GM23338 (cell line): Measurements from ENCODE around the gene SPZ1. TPM values are rescaled to one million over a fixed set of nuclear protein-coding genes. Genes with fewer than 3 reads are reported as not detected.

Experiments used
- ATAC-seq: fragments of 200-7000 bp; cut with Tn5 transposase; 3 replicates; pipeline ENCODE4 v1.9.1; 2020
- DNase-seq: peaks from one replicate; pipeline ENCODE4 v3.0.0-alpha.2; 2015; ENCODE audit warnings: low spot score
- H2AFZ ChIP-seq: fragments of 200-600 bp; sonication (generic); 2 replicates; pipeline ENCODE4 v1.8.0; 2016; ENCODE audit warnings: antibody characterized with exemption, mild to moderate bottlenecking, moderate library complexity
- H3F3A ChIP-seq: fragments of 200-600 bp; sonication (generic); replicated peaks from 2 replicates; pipeline ENCODE4 v1.8.0; 2017; ENCODE audit warnings: antibody characterized with exemption, mixed run types, low read depth
- H3K27ac ChIP-seq: fragments of 200-600 bp; sonication (generic); 2 replicates; pipeline ENCODE4 v1.6.1; 2016; ENCODE audit warnings: low read depth
- H3K27me3 ChIP-seq: fragments of 200-600 bp; sonication (generic); 2 replicates; pipeline ENCODE4 v1.8.0; 2016; ENCODE audit warnings: mild to moderate bottlenecking, mixed run types, moderate library complexity; ENCODE audit not compliant: insufficient read depth
- H3K36me3 ChIP-seq: fragments of 200-600 bp; sonication (generic); 2 replicates; pipeline ENCODE4 v1.8.0; 2016; ENCODE audit warnings: mild to moderate bottlenecking; ENCODE audit not compliant: insufficient read depth
- H3K4me1 ChIP-seq: fragments of 200-600 bp; sonication (generic); 2 replicates; pipeline ENCODE4 v1.8.0; 2016; ENCODE audit warnings: mild to moderate bottlenecking, moderate library complexity; ENCODE audit not compliant: insufficient read depth
- H3K4me2 ChIP-seq: fragments of 200-600 bp; sonication (generic); 2 replicates; pipeline ENCODE4 v1.7.1; 2017; ENCODE audit warnings: mixed run types
- H3K4me3 ChIP-seq: fragments of 200-600 bp; sonication (generic); 2 replicates; pipeline ENCODE4 v1.6.1; 2016; ENCODE audit warnings: mixed run types
- H3K79me2 ChIP-seq: fragments of 200-600 bp; sonication (generic); replicated peaks from 2 replicates; pipeline ENCODE4 v1.8.0; 2017; ENCODE audit warnings: mild to moderate bottlenecking; ENCODE audit not compliant: insufficient read depth
- H3K9me2 ChIP-seq: fragments of 200-600 bp; sonication (generic); 2 replicates; pipeline ENCODE4 v1.8.0; 2017; ENCODE audit not compliant: insufficient read depth
- H4K20me1 ChIP-seq: fragments of 200-600 bp; sonication (generic); replicated peaks from 2 replicates; pipeline ENCODE4 v1.8.0; 2017; ENCODE audit warnings: mild to moderate bottlenecking; ENCODE audit not compliant: insufficient read depth
- H3K27ac Mint-ChIP-seq: 2 replicates; pipeline ENCODE4 v1.8.0; 2020; ENCODE audit warnings: inconsistent platforms, mild to moderate bottlenecking, moderate library complexity, mixed read lengths
- H3K27me3 Mint-ChIP-seq: 3 replicates; pipeline ENCODE4 v1.8.0; 2022; ENCODE audit warnings: low read depth, mild to moderate bottlenecking, moderate library complexity, mixed read lengths, inconsistent platforms; ENCODE audit not compliant: insufficient read depth, poor library complexity
- H3K36me3 Mint-ChIP-seq: 3 replicates; pipeline ENCODE4 v1.8.0; 2021; ENCODE audit warnings: low read depth, mild to moderate bottlenecking, inconsistent platforms, moderate library complexity, mixed read lengths
- H3K4me1 Mint-ChIP-seq: 3 replicates; pipeline ENCODE4 v1.8.0; 2020; ENCODE audit warnings: mild to moderate bottlenecking, inconsistent platforms, mixed read lengths
- H3K4me3 Mint-ChIP-seq: 3 replicates; pipeline ENCODE4 v1.8.0; 2021; ENCODE audit warnings: moderate library complexity, mild to moderate bottlenecking, inconsistent platforms, mixed read lengths
- H3K9me3 Mint-ChIP-seq: 3 replicates; pipeline ENCODE4 v1.8.0; 2020; ENCODE audit warnings: moderate library complexity, mild to moderate bottlenecking, inconsistent platforms, mixed read lengths
- CREB1 ChIP-seq: fragments of 250-450 bp; sonication (Bioruptor Pico); IDR thresholded peaks from 2 replicates; pipeline ENCODE4 v1.5.0; 2020; ENCODE audit warnings: low read depth, mild to moderate bottlenecking, moderate library complexity
- CTCF ChIP-seq, 2 experiments: fragments of 200-600 bp in 1 of 2; sonication (generic) in 1 of 2; conservative IDR thresholded peaks; 2 replicates each; pipeline versions ENCODE4 v1.5.1 to v1.6.1; 2016 to 2017; ENCODE audit warnings: antibody characterized with exemption in 2 of 2, low read depth in 2 of 2, mild to moderate bottlenecking in 2 of 2, moderate library complexity in 1 of 2
- EZH2 ChIP-seq: fragments of 200-600 bp; sonication (generic); IDR thresholded peaks from one replicate; pipeline ENCODE4 v1.8.0; 2017; ENCODE audit warnings: antibody characterized with exemption, mild to moderate bottlenecking, low read depth; ENCODE audit not compliant: unreplicated experiment
- EZH2phosphoT487 ChIP-seq: fragments of 200-600 bp; sonication (generic); IDR thresholded peaks from one replicate; pipeline ENCODE4 v1.8.1; 2018; ENCODE audit warnings: antibody characterized with exemption; ENCODE audit not compliant: unreplicated experiment
- JUNB ChIP-seq: IDR thresholded peaks from one replicate; pipeline ENCODE4 v1.6.1; 2016; ENCODE audit warnings: antibody characterized with exemption; ENCODE audit not compliant: unreplicated experiment
- NANOG ChIP-seq: IDR thresholded peaks from 2 replicates; pipeline ENCODE4 v1.6.1; 2016; ENCODE audit warnings: antibody characterized with exemption, borderline replicate concordance
- POLR2AphosphoS5 ChIP-seq: IDR thresholded peaks from 2 replicates; pipeline ENCODE4 v1.6.1; 2016; ENCODE audit warnings: antibody characterized with exemption, low read depth
- REST ChIP-seq: IDR thresholded peaks from one replicate; pipeline ENCODE4 v1.6.1; 2018; ENCODE audit warnings: antibody characterized with exemption; ENCODE audit not compliant: unreplicated experiment
- STAT1 ChIP-seq: IDR thresholded peaks from one replicate; pipeline ENCODE4 v1.6.1; 2016; ENCODE audit warnings: antibody characterized with exemption; ENCODE audit not compliant: unreplicated experiment
- ZNF114 ChIP-seq: fragments of 250-450 bp; sonication (Bioruptor Pico); IDR thresholded peaks from 2 replicates; pipeline ENCODE4 v1.5.0; 2020; ENCODE audit warnings: mild to moderate bottlenecking, moderate library complexity
- ZNF331 ChIP-seq: fragments of 250-450 bp; sonication (Bioruptor Pico); IDR thresholded peaks from 2 replicates; pipeline ENCODE4 v1.5.0; 2020; ENCODE audit warnings: low read depth, mild to moderate bottlenecking, moderate library complexity
- polyA plus RNA-seq: library from polyadenylated mRNA; unstranded; fragments of >200 nt; fragmentation: Nextera tagmentation; extraction: Ambion mirVana; gene quantifications from 2 replicates; pipeline ENCODE4 v1.2.1, GENCODE V29; 2016
- total RNA-seq: library from RNA; depleted of rRNA; stranded (reverse); fragments of >200 nt; shearing (Covaris generic); gene quantifications from 2 replicates; pipeline ENCODE4 v1.2.3, GENCODE V29; 2014
- TF ChIP-seq, protein P1 (sequence below): fragments of 250-450 bp; sonication (Bioruptor Pico); IDR thresholded peaks from 2 replicates; pipeline ENCODE4 v1.5.0; 2020; ENCODE audit warnings: mild to moderate bottlenecking, moderate library complexity
- TF ChIP-seq, protein P2 (sequence below): IDR thresholded peaks from 2 replicates; pipeline ENCODE4 v1.6.1; 2016; ENCODE audit warnings: antibody characterized with exemption

Gene SPZ1
- total and polyA plus RNA-seq, 2 experiments from 2014 or later = not detected

- ATAC-seq (no peak), DNase-seq (no peak)
- H3K79me2 ChIP-seq = no peaks in the 10 kb centered on the region
- H3K9me3 Mint-ChIP-seq = no peaks in the 10 kb centered on the region
- H3K27ac ChIP-seq = no peak overlapping the region
- TF ChIP-seq ZNF114 (CRISPR knock-in tag) = no peak
- no peak for TF ChIP-seq EZH2phosphoT487
- TF ChIP-seq, protein P1, sequence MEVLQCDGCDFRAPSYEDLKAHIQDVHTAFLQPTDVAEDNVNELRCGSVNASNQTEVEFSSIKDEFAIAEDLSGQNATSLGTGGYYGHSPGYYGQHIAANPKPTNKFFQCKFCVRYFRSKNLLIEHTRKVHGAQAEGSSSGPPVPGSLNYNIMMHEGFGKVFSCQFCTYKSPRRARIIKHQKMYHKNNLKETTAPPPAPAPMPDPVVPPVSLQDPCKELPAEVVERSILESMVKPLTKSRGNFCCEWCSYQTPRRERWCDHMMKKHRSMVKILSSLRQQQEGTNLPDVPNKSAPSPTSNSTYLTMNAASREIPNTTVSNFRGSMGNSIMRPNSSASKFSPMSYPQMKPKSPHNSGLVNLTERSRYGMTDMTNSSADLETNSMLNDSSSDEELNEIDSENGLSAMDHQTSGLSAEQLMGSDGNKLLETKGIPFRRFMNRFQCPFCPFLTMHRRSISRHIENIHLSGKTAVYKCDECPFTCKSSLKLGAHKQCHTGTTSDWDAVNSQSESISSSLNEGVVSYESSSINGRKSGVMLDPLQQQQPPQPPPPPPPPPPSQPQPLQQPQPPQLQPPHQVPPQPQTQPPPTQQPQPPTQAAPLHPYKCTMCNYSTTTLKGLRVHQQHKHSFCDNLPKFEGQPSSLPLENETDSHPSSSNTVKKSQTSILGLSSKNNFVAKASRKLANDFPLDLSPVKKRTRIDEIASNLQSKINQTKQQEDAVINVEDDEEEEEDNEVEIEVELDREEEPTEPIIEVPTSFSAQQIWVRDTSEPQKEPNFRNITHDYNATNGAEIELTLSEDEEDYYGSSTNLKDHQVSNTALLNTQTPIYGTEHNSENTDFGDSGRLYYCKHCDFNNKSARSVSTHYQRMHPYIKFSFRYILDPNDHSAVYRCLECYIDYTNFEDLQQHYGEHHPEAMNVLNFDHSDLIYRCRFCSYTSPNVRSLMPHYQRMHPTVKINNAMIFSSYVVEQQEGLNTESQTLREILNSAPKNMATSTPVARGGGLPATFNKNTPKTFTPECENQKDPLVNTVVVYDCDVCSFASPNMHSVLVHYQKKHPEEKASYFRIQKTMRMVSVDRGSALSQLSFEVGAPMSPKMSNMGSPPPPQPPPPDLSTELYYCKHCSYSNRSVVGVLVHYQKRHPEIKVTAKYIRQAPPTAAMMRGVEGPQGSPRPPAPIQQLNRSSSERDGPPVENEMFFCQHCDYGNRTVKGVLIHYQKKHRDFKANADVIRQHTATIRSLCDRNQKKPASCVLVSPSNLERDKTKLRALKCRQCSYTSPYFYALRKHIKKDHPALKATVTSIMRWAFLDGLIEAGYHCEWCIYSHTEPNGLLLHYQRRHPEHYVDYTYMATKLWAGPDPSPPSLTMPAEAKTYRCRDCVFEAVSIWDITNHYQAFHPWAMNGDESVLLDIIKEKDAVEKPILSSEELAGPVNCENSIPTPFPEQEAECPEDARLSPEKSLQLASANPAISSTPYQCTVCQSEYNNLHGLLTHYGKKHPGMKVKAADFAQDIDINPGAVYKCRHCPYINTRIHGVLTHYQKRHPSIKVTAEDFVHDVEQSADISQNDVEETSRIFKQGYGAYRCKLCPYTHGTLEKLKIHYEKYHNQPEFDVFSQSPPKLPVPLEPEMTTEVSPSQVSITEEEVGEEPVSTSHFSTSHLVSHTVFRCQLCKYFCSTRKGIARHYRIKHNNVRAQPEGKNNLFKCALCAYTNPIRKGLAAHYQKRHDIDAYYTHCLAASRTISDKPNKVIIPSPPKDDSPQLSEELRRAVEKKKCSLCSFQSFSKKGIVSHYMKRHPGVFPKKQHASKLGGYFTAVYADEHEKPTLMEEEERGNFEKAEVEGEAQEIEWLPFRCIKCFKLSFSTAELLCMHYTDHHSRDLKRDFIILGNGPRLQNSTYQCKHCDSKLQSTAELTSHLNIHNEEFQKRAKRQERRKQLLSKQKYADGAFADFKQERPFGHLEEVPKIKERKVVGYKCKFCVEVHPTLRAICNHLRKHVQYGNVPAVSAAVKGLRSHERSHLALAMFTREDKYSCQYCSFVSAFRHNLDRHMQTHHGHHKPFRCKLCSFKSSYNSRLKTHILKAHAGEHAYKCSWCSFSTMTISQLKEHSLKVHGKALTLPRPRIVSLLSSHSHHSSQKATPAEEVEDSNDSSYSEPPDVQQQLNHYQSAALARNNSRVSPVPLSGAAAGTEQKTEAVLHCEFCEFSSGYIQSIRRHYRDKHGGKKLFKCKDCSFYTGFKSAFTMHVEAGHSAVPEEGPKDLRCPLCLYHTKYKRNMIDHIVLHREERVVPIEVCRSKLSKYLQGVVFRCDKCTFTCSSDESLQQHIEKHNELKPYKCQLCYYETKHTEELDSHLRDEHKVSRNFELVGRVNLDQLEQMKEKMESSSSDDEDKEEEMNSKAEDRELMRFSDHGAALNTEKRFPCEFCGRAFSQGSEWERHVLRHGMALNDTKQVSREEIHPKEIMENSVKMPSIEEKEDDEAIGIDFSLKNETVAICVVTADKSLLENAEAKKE (CRISPR knock-in tag) = no peak
- TF ChIP-seq REST = no peak
- no peak for TF ChIP-seq NANOG
- TF ChIP-seq CTCF (conservative IDR thresholded peaks at IDR 0.05; ENCODE audit: low read depth in 2 of 2) = no peak
- TF ChIP-seq EZH2 = no peak
- TF ChIP-seq JUNB = no peak
- TF ChIP-seq ZNF331 (CRISPR knock-in tag) = no peak
- no peak for TF ChIP-seq POLR2AphosphoS5
- TF ChIP-seq, protein P2, sequence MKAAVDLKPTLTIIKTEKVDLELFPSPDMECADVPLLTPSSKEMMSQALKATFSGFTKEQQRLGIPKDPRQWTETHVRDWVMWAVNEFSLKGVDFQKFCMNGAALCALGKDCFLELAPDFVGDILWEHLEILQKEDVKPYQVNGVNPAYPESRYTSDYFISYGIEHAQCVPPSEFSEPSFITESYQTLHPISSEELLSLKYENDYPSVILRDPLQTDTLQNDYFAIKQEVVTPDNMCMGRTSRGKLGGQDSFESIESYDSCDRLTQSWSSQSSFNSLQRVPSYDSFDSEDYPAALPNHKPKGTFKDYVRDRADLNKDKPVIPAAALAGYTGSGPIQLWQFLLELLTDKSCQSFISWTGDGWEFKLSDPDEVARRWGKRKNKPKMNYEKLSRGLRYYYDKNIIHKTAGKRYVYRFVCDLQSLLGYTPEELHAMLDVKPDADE = no peak
- no peak for TF ChIP-seq STAT1
- no peak for TF ChIP-seq CREB1 (CRISPR knock-in tag)
- H3K4me1 ChIP-seq = no peaks in the 10 kb centered on the region
- no peak overlapping the region for H3K27ac Mint-ChIP-seq
- H3K36me3 ChIP-seq = no peaks in the 10 kb centered on the region
- no peaks in the 10 kb centered on the region for H3K27me3 Mint-ChIP-seq
- no peak overlapping the region for H3K4me3 ChIP-seq
- H3F3A ChIP-seq = no peaks in the 10 kb centered on the region
- H3K4me2 ChIP-seq = no peak overlapping the region
- no peaks in the 10 kb centered on the region for H4K20me1 ChIP-seq
- no peak overlapping the region for H2AFZ ChIP-seq
- no peaks in the 10 kb centered on the region for H3K4me1 Mint-ChIP-seq
- H3K9me2 ChIP-seq = no peaks in the 10 kb centered on the region
- no peaks in the 10 kb centered on the region for H3K27me3 ChIP-seq
- H3K36me3 Mint-ChIP-seq = no peaks in the 10 kb centered on the region
- H3K4me3 Mint-ChIP-seq = no peak overlapping the region
These were observed 21.4 kb downstream of the SPZ1 start for GRCh38 chr5:80341016-80341775.
